ENCODE data around the gene CCDC60.

The CCDC60 gene

DNA sequence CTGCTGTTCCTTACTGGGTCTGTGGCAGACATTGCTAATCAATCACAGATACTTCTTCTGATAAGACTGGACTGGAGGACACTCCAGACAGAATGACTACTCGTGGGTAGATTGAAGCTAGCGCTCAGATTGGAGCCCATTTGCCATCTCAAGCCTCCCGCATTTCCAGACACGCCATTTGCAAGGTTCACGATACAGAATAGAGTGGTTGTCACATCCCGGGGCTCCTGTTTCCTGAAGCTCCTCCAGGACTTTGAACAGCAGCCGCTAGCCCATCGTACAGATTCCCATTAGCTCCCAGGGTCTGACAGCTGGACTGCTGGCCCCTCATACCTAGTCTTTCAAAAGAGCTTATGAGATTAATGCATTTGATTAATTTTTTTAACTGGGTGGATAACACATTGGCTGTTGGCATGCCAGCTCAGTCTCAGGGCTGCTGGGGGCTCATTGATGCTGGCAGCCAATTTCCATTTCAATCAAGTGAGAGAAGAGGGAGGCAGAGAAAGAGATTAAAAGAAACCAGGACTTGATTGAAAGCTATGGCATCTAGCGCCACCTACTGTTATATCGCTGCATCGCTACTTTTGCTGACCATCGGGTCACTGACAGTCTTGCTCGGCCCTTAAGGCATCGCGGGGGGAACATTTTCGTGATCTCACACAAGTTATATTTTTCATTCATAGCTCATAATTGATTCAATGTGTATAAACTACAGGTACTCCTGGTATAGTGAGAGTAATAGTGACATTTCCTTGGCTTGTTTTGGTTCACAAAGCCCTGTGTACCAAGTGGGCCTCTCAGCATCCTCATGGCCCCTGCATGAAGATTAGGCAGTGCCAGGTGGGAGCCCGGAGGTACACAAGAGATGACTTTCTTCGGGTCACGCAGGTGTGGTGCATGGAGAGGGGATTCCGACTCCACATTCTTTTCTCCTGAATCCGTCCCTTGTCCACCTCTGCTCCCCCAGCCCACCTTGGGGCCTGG lies 78.6 kb downstream of the CCDC60 start:
- Histone ChIP-seq H3K27ac (replicated peaks) (no peak overlapping the region), H3K27me3 (ENCODE audit: insufficient read depth, poor library complexity, severe bottlenecking) (no peaks in the 10 kb centered on the region), H3K4me3 (replicated peaks; ENCODE audit: insufficient read depth, low read length) (no peak overlapping the region)
- TF ChIP-seq, protein P1, sequence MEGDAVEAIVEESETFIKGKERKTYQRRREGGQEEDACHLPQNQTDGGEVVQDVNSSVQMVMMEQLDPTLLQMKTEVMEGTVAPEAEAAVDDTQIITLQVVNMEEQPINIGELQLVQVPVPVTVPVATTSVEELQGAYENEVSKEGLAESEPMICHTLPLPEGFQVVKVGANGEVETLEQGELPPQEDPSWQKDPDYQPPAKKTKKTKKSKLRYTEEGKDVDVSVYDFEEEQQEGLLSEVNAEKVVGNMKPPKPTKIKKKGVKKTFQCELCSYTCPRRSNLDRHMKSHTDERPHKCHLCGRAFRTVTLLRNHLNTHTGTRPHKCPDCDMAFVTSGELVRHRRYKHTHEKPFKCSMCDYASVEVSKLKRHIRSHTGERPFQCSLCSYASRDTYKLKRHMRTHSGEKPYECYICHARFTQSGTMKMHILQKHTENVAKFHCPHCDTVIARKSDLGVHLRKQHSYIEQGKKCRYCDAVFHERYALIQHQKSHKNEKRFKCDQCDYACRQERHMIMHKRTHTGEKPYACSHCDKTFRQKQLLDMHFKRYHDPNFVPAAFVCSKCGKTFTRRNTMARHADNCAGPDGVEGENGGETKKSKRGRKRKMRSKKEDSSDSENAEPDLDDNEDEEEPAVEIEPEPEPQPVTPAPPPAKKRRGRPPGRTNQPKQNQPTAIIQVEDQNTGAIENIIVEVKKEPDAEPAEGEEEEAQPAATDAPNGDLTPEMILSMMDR (IDR thresholded peaks at IDR 0.05; ENCODE audit: insufficient read depth, low read length): peak; percentile 83
- no peak for TF ChIP-seq REST (IDR thresholded peaks at IDR 0.05; ENCODE audit: insufficient replicate concordance, low read depth)
- no peak for TF ChIP-seq POLR2AphosphoS5 (IDR thresholded peaks at IDR 0.05; ENCODE audit: low read depth)
- TF ChIP-seq GABPA (IDR thresholded peaks at IDR 0.05; ENCODE audit: low read depth): no peak
- TF ChIP-seq SPI1 (IDR thresholded peaks at IDR 0.05; ENCODE audit: borderline replicate concordance, low read depth): no peak
- peak; percentile 35 to 41 for DNase-seq (ENCODE audit: low read depth in 1 of 2, low spot score in 1 of 2)

GRCh38 chr12:119415714-119416113 lies 81.2 kb downstream of the CCDC60 start:
- H3K27ac ChIP-seq (replicated peaks): no peak overlapping the region
- H3K27me3 ChIP-seq (ENCODE audit: insufficient read depth, poor library complexity, severe bottlenecking): no peaks in the 10 kb centered on the region
- no peak overlapping the region for H3K4me3 ChIP-seq (replicated peaks; ENCODE audit: insufficient read depth, low read length)
- no peak for DNase-seq (ENCODE audit: low read depth in 1 of 2, low spot score in 1 of 2)
- no peak for TF ChIP-seq GABPA (IDR thresholded peaks at IDR 0.05; ENCODE audit: low read depth)
- TF ChIP-seq, protein P1 (IDR thresholded peaks at IDR 0.05; ENCODE audit: insufficient read depth, low read length): no peak
- TF ChIP-seq POLR2AphosphoS5 (IDR thresholded peaks at IDR 0.05; ENCODE audit: low read depth): no peak
- no peak for TF ChIP-seq REST (IDR thresholded peaks at IDR 0.05; ENCODE audit: insufficient replicate concordance, low read depth)
- no peak for TF ChIP-seq SPI1 (IDR thresholded peaks at IDR 0.05; ENCODE audit: borderline replicate concordance, low read depth)

DNA sequence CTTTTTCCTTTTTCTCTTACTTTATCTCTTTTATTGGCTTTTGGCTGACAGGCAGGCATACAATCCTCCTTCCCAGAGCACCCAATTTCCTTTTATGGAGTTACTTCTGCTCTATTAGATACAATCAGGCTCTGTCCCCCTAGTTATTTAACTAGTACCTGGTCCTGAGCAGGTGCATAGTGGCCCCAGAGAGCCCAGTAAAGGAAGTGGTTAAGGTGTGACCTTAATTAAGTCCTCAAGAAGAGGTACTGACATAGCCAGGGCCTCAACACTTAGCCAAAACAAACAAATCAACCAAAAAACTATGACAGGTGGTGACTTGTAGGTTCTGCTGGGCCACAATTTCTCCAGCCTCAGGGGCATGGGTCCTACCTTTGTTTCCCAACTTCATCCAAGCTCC lies 82.9 kb downstream of the CCDC60 start:
- TF ChIP-seq POLR2AphosphoS5 (IDR thresholded peaks at IDR 0.05; ENCODE audit: low read depth): no peak
- TF ChIP-seq, protein P1 (IDR thresholded peaks at IDR 0.05; ENCODE audit: insufficient read depth, low read length): no peak
- TF ChIP-seq GABPA (IDR thresholded peaks at IDR 0.05; ENCODE audit: low read depth): no peak
- no peak for TF ChIP-seq SPI1 (IDR thresholded peaks at IDR 0.05; ENCODE audit: borderline replicate concordance, low read depth)
- Histone ChIP-seq H3K27me3 (ENCODE audit: insufficient read depth, poor library complexity, severe bottlenecking) (no peaks in the 10 kb centered on the region), H3K4me3 (replicated peaks; ENCODE audit: insufficient read depth, low read length) (no peak overlapping the region), H3K27ac (replicated peaks) (no peak overlapping the region)
- no peak for DNase-seq (ENCODE audit: low read depth in 1 of 2, low spot score in 1 of 2)
